Loucy (cell line): ENCODE results near the gene HNRNPF.

Experiments
- H2AFZ ChIP-seq: fragments of 200-600 bp; sonication (generic); 2 replicates; pipeline ENCODE4 v1.6.0; 2016; ENCODE audit warnings: antibody characterized with exemption, mild to moderate bottlenecking, low read length, moderate library complexity
- H3F3A ChIP-seq: fragments of 200-600 bp; 2 replicates; pipeline ENCODE4 v1.6.0; 2016; ENCODE audit warnings: antibody characterized with exemption, low read depth, mild to moderate bottlenecking
- H3K27me3 ChIP-seq: fragments of 200-600 bp; sonication (generic); 2 replicates; pipeline ENCODE4 v1.6.1; 2014; ENCODE audit warnings: low read length, mild to moderate bottlenecking; ENCODE audit not compliant: insufficient read depth, poor library complexity, severe bottlenecking
- H3K36me3 ChIP-seq: fragments of 200-600 bp; sonication (generic); 2 replicates; pipeline ENCODE4 v1.6.1; 2016; ENCODE audit warnings: low read length; ENCODE audit not compliant: insufficient read depth
- H3K4me1 ChIP-seq: fragments of 200-600 bp; sonication (generic); 2 replicates; pipeline ENCODE4 v1.5.1; 2014; ENCODE audit warnings: low read length, mild to moderate bottlenecking; ENCODE audit not compliant: insufficient read depth, poor library complexity, severe bottlenecking
- H3K4me2 ChIP-seq: fragments of 200-600 bp; sonication (generic); 2 replicates; pipeline ENCODE4 v1.6.0; 2014; ENCODE audit warnings: antibody characterized with exemption, low read length, low read depth, mild to moderate bottlenecking; ENCODE audit not compliant: poor library complexity, severe bottlenecking
- H3K4me3 ChIP-seq: fragments of 200-600 bp; sonication (generic); 2 replicates; pipeline ENCODE4 v1.5.1; 2014; ENCODE audit warnings: low read length, mild to moderate bottlenecking, mixed read lengths; ENCODE audit not compliant: poor library complexity, severe bottlenecking
- H3K79me2 ChIP-seq: fragments of 200-600 bp; sonication (generic); 2 replicates; pipeline ENCODE4 v1.6.1; 2014; ENCODE audit warnings: low read length; ENCODE audit not compliant: insufficient read depth
- H3K9ac ChIP-seq: fragments of 200-600 bp; sonication (generic); 2 replicates; pipeline ENCODE4 v1.6.0; 2014; ENCODE audit warnings: mild to moderate bottlenecking, low read depth, low read length, moderate library complexity; ENCODE audit not compliant: poor library complexity, severe bottlenecking
- H3K9me2 ChIP-seq: fragments of 200-600 bp; sonication (generic); replicated peaks from 2 replicates; pipeline ENCODE4 v1.6.1; 2016; ENCODE audit warnings: low read depth, low read length, mixed read lengths
- H3K9me3 ChIP-seq: fragments of 200-600 bp; sonication (generic); 2 replicates; pipeline ENCODE4 v1.6.1; 2014; ENCODE audit warnings: mild to moderate bottlenecking, antibody characterized with exemption, low read length, low read depth; ENCODE audit not compliant: insufficient read depth
- H4K20me1 ChIP-seq: fragments of 200-600 bp; sonication (generic); 2 replicates; pipeline ENCODE4 v1.6.0; 2014; ENCODE audit warnings: antibody characterized with exemption, low read length, mild to moderate bottlenecking; ENCODE audit not compliant: insufficient read depth, poor library complexity, severe bottlenecking
- CTCF ChIP-seq: fragments of 200-600 bp; sonication (generic); conservative IDR thresholded peaks from 2 replicates; pipeline ENCODE4 v1.5.1; 2014; ENCODE audit warnings: mild to moderate bottlenecking, antibody characterized with exemption, low read length
- EZH2phosphoT487 ChIP-seq: fragments of 200-600 bp; IDR thresholded peaks from 2 replicates; pipeline ENCODE4 v1.6.1; 2018; ENCODE audit warnings: antibody characterized with exemption, mild to moderate bottlenecking, moderate library complexity, borderline replicate concordance

Gene HNRNPF

GRCh38 chr10:43336061-43336460, 72.9 kb downstream of the HNRNPF start:
- no peaks in the 10 kb centered on the region for H3K9me2 ChIP-seq
- no peaks in the 10 kb centered on the region for H3K27me3 ChIP-seq
- no peak overlapping the region for H3K4me2 ChIP-seq
- no peaks in the 10 kb centered on the region for H3F3A ChIP-seq
- H3K36me3 ChIP-seq = no peaks in the 10 kb centered on the region
- no peak for TF ChIP-seq CTCF
- TF ChIP-seq EZH2phosphoT487 = no peak
- H3K4me3 ChIP-seq = no peak overlapping the region
- H4K20me1 ChIP-seq = no peaks in the 10 kb centered on the region
- peaks cover 17% of the 10 kb centered on the region for H3K4me1 ChIP-seq
- H3K9ac ChIP-seq = no peak overlapping the region
- H3K9me3 ChIP-seq = no peaks in the 10 kb centered on the region
- H3K79me2 ChIP-seq = no peaks in the 10 kb centered on the region
- no peak overlapping the region for H2AFZ ChIP-seq
